Transverse colon (tissue), 4 donors: ENCODE data around the gene BIRC6. TPM values are rescaled to one million over a fixed set of nuclear protein-coding genes. Genes with fewer than 3 reads are reported as not detected.

ENCODE experiments used
- DNase-seq: peaks from one replicate; pipeline ENCODE4 v3.0.0-alpha.2; 2019
- H3K27ac ChIP-seq, 4 donors: fragments of 200-600 bp; sonication (generic); 2 replicates each; pipeline ENCODE4 v1.5.1; 2016 to 2018; ENCODE audit warnings: inconsistent platforms in 4 of 4
- H3K27me3 ChIP-seq: fragments of 200-600 bp; sonication (generic); 2 replicates; pipeline ENCODE4 v1.5.1; 2017; ENCODE audit warnings: inconsistent platforms
- H3K36me3 ChIP-seq, 4 donors: fragments of 200-600 bp; sonication (generic); 2 replicates each; pipeline ENCODE4 v1.5.1; 2017 to 2019; ENCODE audit warnings: inconsistent platforms in 4 of 4
- H3K4me1 ChIP-seq, 4 donors: fragments of 200-600 bp; sonication (generic); 2 replicates each; pipeline ENCODE4 v1.5.1; 2017 to 2020; ENCODE audit warnings: inconsistent platforms in 4 of 4
- H3K4me3 ChIP-seq, 4 donors: fragments of 200-600 bp; sonication (generic); 1 replicate in 1 of 4; 2 replicates in 3 of 4; pipeline versions ENCODE4 v1.5.1 to v1.6.1; 2017 to 2019; ENCODE audit warnings: inconsistent platforms in 4 of 4
- H3K9me3 ChIP-seq, 2 donors: fragments of 200-600 bp; sonication (generic); 2 replicates each; pipeline ENCODE4 v1.5.1; 2017 to 2019; ENCODE audit warnings: inconsistent platforms in 2 of 2
- CTCF ChIP-seq, 5 experiments: fragments of 200-600 bp in 3 of 5; fragments of 450-650 bp in 2 of 5; sonication (generic) in 3 of 5; IDR thresholded peaks; 1 replicate in 2 of 5; 2 replicates in 3 of 5; pipeline ENCODE4 v1.5.1; 2016 to 2017; ENCODE audit warnings: antibody characterized with exemption in 5 of 5, inconsistent platforms in 3 of 5, mild to moderate bottlenecking in 2 of 5, moderate library complexity in 1 of 5
- EP300 ChIP-seq: sonication (generic); formaldehyde crosslinking; IDR thresholded peaks from one replicate; pipeline ENCODE4 v1.6.1; 2017; ENCODE audit warnings: antibody characterized with exemption, low read depth
- POLR2A ChIP-seq: fragments of 450-650 bp; IDR thresholded peaks from one replicate; pipeline ENCODE4 v1.6.1; 2016; ENCODE audit warnings: antibody characterized with exemption, mild to moderate bottlenecking, moderate library complexity
- POLR2AphosphoS5 ChIP-seq, 3 donors: sonication (generic); formaldehyde crosslinking; IDR thresholded peaks; one replicate each; pipeline ENCODE4 v1.6.1; 2016; ENCODE audit warnings: antibody characterized with exemption in 3 of 3
- WGBS, 2 donors: methylation state at CpG; one replicate each; pipeline ENCODE4 v1.1.5; 2018; ENCODE audit warnings: low coverage in 1 of 2; 5-methylcytosine and 5-hydroxymethylcytosine counted together
- in situ Hi-C, 4 donors: fragments of 200-750 bp; cut with MboI; loops; one replicate each; pipeline versions ENCODE4 v1.15.0 to v1.15.1; 2017; ENCODE audit warnings: low sequenced_read_pairs in 3 of 4, low pct_ligation_motif_present in 1 of 4, low pct_unique_long_range_greater_than_20kb in 1 of 4
- intact Hi-C: fragments of 100-400 bp; cut with DNase I; formaldehyde crosslinking; loops from one replicate; pipeline ENCODE4 v1.15.1; 2023; ENCODE audit warnings: low total_unique reads
- total RNA-seq, 4 donors: library from RNA; depleted of rRNA; stranded (reverse); fragments of >200 nt; gene quantifications; one replicate each; pipeline ENCODE4 v1.1.0, GENCODE V29; 2016

The BIRC6 gene
- total RNA-seq, 4 donors from 2014 or later, result 131 to 337 (median 219) TPM

- Histone ChIP-seq H3K27me3 (no peaks in the 10 kb centered on the region), H3K4me1 (peaks cover 0 to 7% (median 0%) of the 10 kb centered on the region in 4 donors), H3K9me3 (no peaks in the 10 kb centered on the region), H3K27ac (no peak overlapping the region), H3K36me3 (peaks cover 0 to 81% (median 23%) of the 10 kb centered on the region in 4 donors), H3K4me3 (no peak overlapping the region)
- in situ Hi-C loops (no loop called here), intact Hi-C loops (no loop called here)
- no peak for TF ChIP-seq POLR2A
- no peak for TF ChIP-seq POLR2AphosphoS5 (IDR thresholded peaks at IDR 0.05)
- TF ChIP-seq EP300, result no peak
- TF ChIP-seq CTCF (IDR thresholded peaks at IDR 0.05), result no peak
- no peak for DNase-seq
- 90 to 95% methylated on average over 3 of the region's 3 CpGs for WGBS, 2 donors
Observed at GRCh38 chr2:32485399-32485798, 128.6 kb downstream of the BIRC6 start.

GRCh38 chr2:32489061-32489460, 132.2 kb downstream of the BIRC6 start:
- Histone ChIP-seq H3K9me3 (no peaks in the 10 kb centered on the region), H3K27ac (no peak overlapping the region), H3K4me1 (peaks cover 0 to 7% (median 0%) of the 10 kb centered on the region in 4 donors), H3K4me3 (no peak overlapping the region), H3K27me3 (no peaks in the 10 kb centered on the region), H3K36me3 (peaks cover 0 to 65% (median 18%) of the 10 kb centered on the region in 4 donors)
- DNase-seq, result no peak
- TF ChIP-seq CTCF (IDR thresholded peaks at IDR 0.05) (no peak), EP300 (no peak), POLR2A (no peak), POLR2AphosphoS5 (IDR thresholded peaks at IDR 0.05) (no peak)
- intact Hi-C loops, result no loop called here
- in situ Hi-C loops, result no loop called here
- WGBS, 2 donors, result 87 to 91% methylated on average over 2 of the region's 2 CpGs

GRCh38 chr2:32491346-32491745, 134.5 kb downstream of the BIRC6 start:
- H3K4me1 ChIP-seq, result no peaks in the 10 kb centered on the region
- peaks cover 0 to 56% (median 18%) of the 10 kb centered on the region in 4 donors for H3K36me3 ChIP-seq
- no peak overlapping the region for H3K27ac ChIP-seq
- H3K9me3 ChIP-seq, result no peaks in the 10 kb centered on the region
- in situ Hi-C loops (no loop called here), intact Hi-C loops (no loop called here)
- TF ChIP-seq EP300, result no peak
- no peak for TF ChIP-seq POLR2A
- TF ChIP-seq CTCF (IDR thresholded peaks at IDR 0.05), result no peak
- no peak for TF ChIP-seq POLR2AphosphoS5 (IDR thresholded peaks at IDR 0.05)
- H3K4me3 ChIP-seq, result no peak overlapping the region
- H3K27me3 ChIP-seq, result no peaks in the 10 kb centered on the region
- no peak for DNase-seq
- 75 to 81% methylated on average over 1 of the region's 1 CpG for WGBS, 2 donors

GRCh38 chr2:32495139-32495538, 138.3 kb downstream of the BIRC6 start:
- Histone ChIP-seq H3K4me1 (no peaks in the 10 kb centered on the region), H3K27me3 (no peaks in the 10 kb centered on the region), H3K9me3 (no peaks in the 10 kb centered on the region), H3K36me3 (peaks cover 0 to 45% (median 21%) of the 10 kb centered on the region in 4 donors), H3K4me3 (no peak overlapping the region), H3K27ac (no peak overlapping the region)
- in situ Hi-C loops (no loop called here), intact Hi-C loops (no loop called here)
- TF ChIP-seq POLR2AphosphoS5 (IDR thresholded peaks at IDR 0.05) (no peak), EP300 (no peak), CTCF (IDR thresholded peaks at IDR 0.05) (no peak), POLR2A (no peak)
- WGBS, 2 donors, result 83 to 88% methylated on average over 2 of the region's 2 CpGs
- DNase-seq, result no peak
